Amygdala (tissue), 56 donors: Measurements from ENCODE around the gene GAL3ST1.

ENCODE experiments used
- DNase-seq, 56 donors: peaks; one replicate each; lab custom pipeline; 2025; lab: John Stamatoyannopoulos, UW

Gene GAL3ST1

GRCh38 chr22:30538280-30538679, 36.2 kb downstream of the GAL3ST1 start:
- DNase-seq: peak in 2 of 56 donors; percentile 5 to 26

- no peak for DNase-seq
Observed at GRCh38 chr22:30537083-30537731, 37.3 kb downstream of the GAL3ST1 start.

GRCh38 chr22:30535182-30535581, 39.3 kb downstream of the GAL3ST1 start:
- DNase-seq: no peak

- no peak for DNase-seq
Observed at GRCh38 chr22:30531651-30532608, 42.5 kb downstream of the GAL3ST1 start.

GRCh38 chr22:30526656-30527055, 47.8 kb downstream of the GAL3ST1 start:
- DNase-seq: no peak

- no peak for DNase-seq
Observed at GRCh38 chr22:30523646-30524489, 50.6 kb downstream of the GAL3ST1 start.

- DNase-seq: no peak
Observed at GRCh38 chr22:30521368-30522156, 52.9 kb downstream of the GAL3ST1 start.

- DNase-seq: no peak
Observed at GRCh38 chr22:30519842-30520425, 54.5 kb downstream of the GAL3ST1 start.

- DNase-seq: no peak
Observed at GRCh38 chr22:30516731-30517130, 57.7 kb downstream of the GAL3ST1 start.

- DNase-seq: no peak
Observed at GRCh38 chr22:30516273-30516672, 58.2 kb downstream of the GAL3ST1 start.

GRCh38 chr22:30514252-30514651, 60.2 kb downstream of the GAL3ST1 start:
- DNase-seq: no peak

GRCh38 chr22:30513462-30513861, 61.0 kb downstream of the GAL3ST1 start:
- DNase-seq: no peak

- DNase-seq: no peak
Observed at GRCh38 chr22:30511911-30512310, 62.6 kb downstream of the GAL3ST1 start.

GRCh38 chr22:30511109-30511508, 63.4 kb downstream of the GAL3ST1 start:
- DNase-seq: no peak

GRCh38 chr22:30508216-30508615, 66.2 kb downstream of the GAL3ST1 start:
- DNase-seq: no peak

- no peak for DNase-seq
Observed at GRCh38 chr22:30507670-30508069, 66.8 kb downstream of the GAL3ST1 start.

GRCh38 chr22:30506507-30506968, 67.9 kb downstream of the GAL3ST1 start:
- no peak for DNase-seq
